Measurements from ENCODE around the gene EDEM3.
"Not testable (repeated sequence)": the region's sequence is repeated elsewhere in the genome, so short reads cannot be mapped to it uniquely, and the experiment has no call there.

GRCh38 chr1:184783723-184784122, 29.1 kb upstream of the EDEM3 start:
- TF ChIP-seq CBFB (CRISPR knock-in tag; IDR thresholded peaks at IDR 0.05; ENCODE audit: low read depth); CTCF (IDR thresholded peaks at IDR 0.05): not testable (repeated sequence)
